Adrenal gland (tissue), 12 donors: ENCODE measurements around the gene CA9. TPM values are rescaled to one million over a fixed set of nuclear protein-coding genes. Genes with fewer than 3 reads are reported as not detected.

Experiments used
- DNase-seq, 7 donors: peaks; one replicate each; pipeline ENCODE4 v3.0.0-alpha.2; 2019 to 2020
- H3K27ac ChIP-seq, 5 donors: fragments of 200-600 bp; sonication (generic) in 4 of 5; 1 replicate in 3 of 5; 2 replicates in 2 of 5; pipeline versions ENCODE4 v1.5.1 to v1.8.0; 2016 to 2020; ENCODE audit warnings: mild to moderate bottlenecking in 1 of 5
- H3K27me3 ChIP-seq: fragments of 200-600 bp; 2 replicates; pipeline ENCODE4 v1.8.0; 2021
- H3K36me3 ChIP-seq, 2 donors: fragments of 200-600 bp; replicated peaks in 1 of 2; 1 replicate in 1 of 2; 2 replicates in 1 of 2; pipeline versions ENCODE4 v1.5.1 to v1.8.0; 2018 to 2022
- H3K4me1 ChIP-seq, 2 donors: fragments of 200-600 bp; replicated peaks in 1 of 2; 1 replicate in 1 of 2; 2 replicates in 1 of 2; pipeline versions ENCODE4 v1.5.1 to v1.8.0; 2018 to 2021
- H3K4me3 ChIP-seq, 4 donors: fragments of 200-600 bp; sonication (generic) in 3 of 4; one replicate each; pipeline ENCODE4 v1.5.1; 2016 to 2018
- H3K9me3 ChIP-seq, 3 donors: fragments of 200-600 bp; sonication (generic) in 1 of 3; replicated peaks in 1 of 3; 1 replicate in 2 of 3; 2 replicates in 1 of 3; pipeline versions ENCODE4 v1.5.1 to v1.8.0; 2016 to 2021
- POLR2A ChIP-seq, 2 donors: fragments of 450-650 bp; IDR thresholded peaks; one replicate each; pipeline ENCODE4 v1.6.1; 2017; ENCODE audit warnings: antibody characterized with exemption in 2 of 2, mild to moderate bottlenecking in 2 of 2, moderate library complexity in 1 of 2
- WGBS, 4 donors: extraction: QIAGEN DNeasy Blood & Tissue Kit in 2 of 4; methylation state at CpG; one replicate each; pipeline versions ENCODE4 v1.1.5 to v1.1.7; 2013 to 2017; 5-methylcytosine and 5-hydroxymethylcytosine counted together
- intact Hi-C, 2 donors: fragments of 100-400 bp; cut with DNase I; formaldehyde crosslinking; loops; one replicate each; pipeline versions ENCODE4 v1.14.1 to v1.15.0; 2022 to 2023
- polyA plus RNA-seq, 3 donors: library from polyadenylated mRNA; stranded (reverse); fragments of 200-250 nt in 2 of 3; fragments of 350-450 nt in 1 of 3; fragmentation: Illumina TruSeq in 1 of 3; extraction: RNeasy Lipid Tissue Mini Kit (QIAGEN cat#74804) in 1 of 3; gene quantifications; one replicate each; pipeline ENCODE4 v1.2.3, GENCODE V29; 2013 to 2014
- total RNA-seq, 9 donors: library from RNA; depleted of rRNA in 4 of 9; stranded (reverse); fragments of >200 nt in 4 of 9; fragments of 120-200 nt in 1 of 9; fragmentation: NEBNext Ultra II Directional in 1 of 9; extraction: Animal tissue kit (Norgen Biotek cat#: 25700) in 1 of 9; gene quantifications; one replicate each; pipeline versions ENCODE4 v1.1.0 to v1.2.4, GENCODE V29; 2013 to 2023
- TF ChIP-seq, protein P1 (sequence below), 6 experiments: fragments of 450-650 bp in 4 of 6; fragments of 200-600 bp in 2 of 6; sonication (generic) in 1 of 6; IDR thresholded peaks; 1 replicate in 5 of 6; 2 replicates in 1 of 6; pipeline versions ENCODE4 v1.5.1 to v1.8.0; 2016 to 2021; ENCODE audit warnings: antibody characterized with exemption in 6 of 6, mild to moderate bottlenecking in 2 of 6, moderate library complexity in 1 of 6
- donor health status: healthy with polysubstance abuse.
- donor health status: Bipolar disorder and iron deficiency.
- donor health status: DM: yes; HTN: yes; CAD: no.
- donor health status: DM: no; HTN: no; CAD: no.
- donor health status: DM: no; HTN: no; CAD: no.
- donor health status: DM: yes; HTN: yes; CAD: no.

CA9 gene
- total and polyA plus RNA-seq, 12 donors, result 0.28 to 13.7 (median 1.4) TPM

DNA sequence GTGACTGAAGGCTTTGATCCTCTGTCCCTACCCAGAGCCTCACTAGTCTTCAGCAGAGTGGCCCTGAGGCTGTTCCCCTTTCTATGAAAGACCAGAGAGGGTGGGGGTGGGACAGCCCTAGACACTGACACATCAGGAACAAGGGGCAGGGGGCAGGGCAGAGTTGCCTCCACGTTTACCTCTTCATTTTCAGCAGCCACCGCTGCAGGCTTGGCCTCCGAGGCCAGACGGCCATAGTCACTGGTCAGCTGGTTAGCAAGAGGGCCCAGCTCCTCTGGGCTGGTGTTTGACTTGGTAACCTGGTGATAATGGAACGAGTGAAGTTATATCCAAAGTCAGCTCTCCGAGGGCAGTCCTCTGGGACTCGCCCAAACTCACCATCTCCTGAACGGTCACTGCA lies 31.6 kb downstream of the CA9 start:
- WGBS, 4 donors, result 50 to 74% (median 62%) methylated on average over 7 to 8 of the region's 8 CpGs
- no peak for DNase-seq
- H3K27ac ChIP-seq, result peak overlapping the region in 2 of 5 donors; percentile 13 to 42

DNA sequence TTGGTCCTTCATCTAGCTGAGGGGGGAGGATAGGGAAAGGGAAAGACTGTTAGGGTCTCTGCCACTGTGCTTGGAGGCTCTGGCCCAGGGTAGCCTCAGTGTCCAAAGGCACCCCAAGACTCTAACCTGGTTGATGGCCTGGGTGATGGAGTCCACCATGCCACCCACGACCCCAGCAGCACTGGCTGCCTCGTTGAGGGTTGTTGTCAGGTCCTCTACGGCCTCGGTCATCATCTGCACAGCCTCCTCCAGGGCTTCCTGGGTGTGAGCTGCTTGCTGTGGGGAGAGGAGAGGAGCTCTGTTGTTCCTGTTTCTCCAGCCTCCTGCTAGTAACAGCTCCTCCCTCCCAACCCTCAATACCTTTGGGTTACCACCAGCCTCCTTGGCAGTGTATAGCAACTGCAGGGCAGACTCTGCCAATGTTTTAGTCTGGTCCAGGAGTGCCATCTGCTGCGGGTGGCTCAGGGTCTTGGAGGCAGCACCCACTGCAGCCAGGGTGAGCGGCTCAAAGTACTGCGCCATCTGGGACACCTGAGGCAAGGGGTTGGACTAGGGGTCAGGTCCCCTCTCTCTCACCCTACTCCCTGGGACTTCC lies 32.2 kb downstream of the CA9 start:
- Histone ChIP-seq H3K4me1 (peaks cover 0 to 4% of the 10 kb centered on the region in 2 donors), H3K27me3 (no peaks in the 10 kb centered on the region), H3K36me3 (peaks cover 0 to 95% of the 10 kb centered on the region in 2 donors), H3K4me3 (no peak overlapping the region), H3K9me3 (no peaks in the 10 kb centered on the region), H3K27ac (peak overlapping the region in 1 of 5 donors; percentile 42)
- intact Hi-C loops, result no loop called here
- TF ChIP-seq, protein P1, sequence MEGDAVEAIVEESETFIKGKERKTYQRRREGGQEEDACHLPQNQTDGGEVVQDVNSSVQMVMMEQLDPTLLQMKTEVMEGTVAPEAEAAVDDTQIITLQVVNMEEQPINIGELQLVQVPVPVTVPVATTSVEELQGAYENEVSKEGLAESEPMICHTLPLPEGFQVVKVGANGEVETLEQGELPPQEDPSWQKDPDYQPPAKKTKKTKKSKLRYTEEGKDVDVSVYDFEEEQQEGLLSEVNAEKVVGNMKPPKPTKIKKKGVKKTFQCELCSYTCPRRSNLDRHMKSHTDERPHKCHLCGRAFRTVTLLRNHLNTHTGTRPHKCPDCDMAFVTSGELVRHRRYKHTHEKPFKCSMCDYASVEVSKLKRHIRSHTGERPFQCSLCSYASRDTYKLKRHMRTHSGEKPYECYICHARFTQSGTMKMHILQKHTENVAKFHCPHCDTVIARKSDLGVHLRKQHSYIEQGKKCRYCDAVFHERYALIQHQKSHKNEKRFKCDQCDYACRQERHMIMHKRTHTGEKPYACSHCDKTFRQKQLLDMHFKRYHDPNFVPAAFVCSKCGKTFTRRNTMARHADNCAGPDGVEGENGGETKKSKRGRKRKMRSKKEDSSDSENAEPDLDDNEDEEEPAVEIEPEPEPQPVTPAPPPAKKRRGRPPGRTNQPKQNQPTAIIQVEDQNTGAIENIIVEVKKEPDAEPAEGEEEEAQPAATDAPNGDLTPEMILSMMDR (IDR thresholded peaks at IDR 0.05), result no peak
- no peak for TF ChIP-seq POLR2A (IDR thresholded peaks at IDR 0.05)
- DNase-seq, result no peak
- WGBS, 4 donors, result 94 to 98% (median 96%) methylated on average over 3 to 7 of the region's 7 CpGs

More for the DNA sequence above, 31.6 kb downstream of the CA9 start:
- no peak for TF ChIP-seq POLR2A (IDR thresholded peaks at IDR 0.05)
- TF ChIP-seq, protein P1 (IDR thresholded peaks at IDR 0.05), result no peak
- Histone ChIP-seq H3K27me3 (no peaks in the 10 kb centered on the region), H3K4me3 (no peak overlapping the region), H3K9me3 (no peaks in the 10 kb centered on the region), H3K4me1 (peaks cover 0 to 9% of the 10 kb centered on the region in 2 donors), H3K36me3 (peaks cover 0 to 95% of the 10 kb centered on the region in 2 donors)
- intact Hi-C loops, result no loop called here

DNA sequence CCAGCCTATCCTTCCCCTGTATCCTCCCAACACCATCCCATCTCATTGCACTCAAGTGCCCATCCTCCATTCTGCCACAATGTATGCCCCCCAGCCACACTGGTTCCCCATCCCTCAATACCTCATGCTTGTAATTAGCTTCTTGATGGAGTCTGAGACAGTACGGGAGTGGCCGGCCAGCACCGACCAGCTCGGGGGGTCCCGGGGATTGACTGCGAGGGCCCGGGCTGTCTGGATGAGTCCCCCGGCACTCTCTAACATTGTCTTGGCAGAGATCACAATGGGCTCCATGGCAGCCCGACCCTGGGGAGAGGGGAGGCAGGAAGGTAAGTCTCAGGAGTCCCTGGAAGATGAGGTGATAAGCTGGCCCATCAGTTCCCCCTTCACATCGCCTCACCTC lies 33.2 kb downstream of the CA9 start:
- Histone ChIP-seq H3K27me3 (no peaks in the 10 kb centered on the region), H3K27ac (no peak overlapping the region), H3K4me3 (no peak overlapping the region), H3K4me1 (no peaks in the 10 kb centered on the region), H3K36me3 (peaks cover 0 to 95% of the 10 kb centered on the region in 2 donors), H3K9me3 (no peaks in the 10 kb centered on the region)
- no peak for DNase-seq
- intact Hi-C loops, result no loop called here
- 86 to 98% (median 88%) methylated on average over 10 of the region's 10 CpGs for WGBS, 4 donors
- TF ChIP-seq, protein P1 (IDR thresholded peaks at IDR 0.05), result no peak

DNA sequence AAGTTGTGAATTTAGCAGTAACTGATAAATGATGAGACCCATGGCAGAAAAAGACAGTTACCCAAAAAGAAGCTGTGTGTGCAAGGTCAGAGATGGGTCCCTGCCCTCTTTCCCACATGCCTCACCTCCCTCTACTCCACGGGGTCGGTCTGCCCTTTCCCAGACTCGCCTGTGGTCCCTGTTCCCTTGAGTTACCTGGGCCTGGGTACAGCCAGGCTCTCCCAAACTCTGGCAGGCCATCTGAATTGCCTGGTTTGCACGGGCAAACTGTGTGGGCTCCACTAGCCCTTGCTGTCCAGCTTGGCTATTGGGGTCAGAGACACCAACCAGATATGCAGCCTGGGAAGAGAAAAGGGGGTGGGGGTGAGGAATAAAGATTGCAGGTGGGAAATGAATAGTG lies 34.4 kb downstream of the CA9 start:
- Histone ChIP-seq H3K27ac (no peak overlapping the region), H3K4me3 (no peak overlapping the region), H3K4me1 (no peaks in the 10 kb centered on the region), H3K36me3 (peaks cover 0 to 95% of the 10 kb centered on the region in 2 donors), H3K27me3 (no peaks in the 10 kb centered on the region), H3K9me3 (no peaks in the 10 kb centered on the region)
- intact Hi-C loops, result no loop called here
- no peak for DNase-seq
- no peak for TF ChIP-seq POLR2A (IDR thresholded peaks at IDR 0.05)
- TF ChIP-seq, protein P1 (IDR thresholded peaks at IDR 0.05), result no peak
- 92 to 98% (median 95%) methylated on average over 4 of the region's 4 CpGs for WGBS, 4 donors
